ENCODE data around the gene FRMD5.

GRCh38 chr15:43991206-43991605, 203.9 kb downstream of the FRMD5 start:
- TF ChIP-seq CTCF (IDR thresholded peaks at IDR 0.05; ENCODE audit: borderline replicate concordance, extremely low read depth, low read length, poor library complexity, severe bottlenecking): no peak
- TF ChIP-seq EZH2 (IDR thresholded peaks at IDR 0.05; ENCODE audit: borderline replicate concordance, low read depth, low read length, severe bottlenecking): no peak
